RWPE1 (cell line): ENCODE measurements around the gene CAT.

Source experiments
- CTCF ChIA-PET: fragments of 350-600 bp; sonication (Branson Sonifier 250); formaldehyde crosslinking; extraction: SDS; loops from one replicate; lab custom pipeline; 2021; lab: Yijun Ruan, JAX
- POLR2A ChIA-PET: fragments of 400-600 bp; formaldehyde crosslinking; extraction: SDS; loops from one replicate; lab custom pipeline; 2020; ENCODE audit warnings: antibody characterized with exemption; ENCODE audit not compliant: low non-redundant PET; lab: Yijun Ruan, JAX
- DNase-seq: peaks from one replicate; pipeline ENCODE4 v3.0.0; 2012; ENCODE audit warnings: low spot score
- H3K27ac ChIP-seq: fragments of 450-650 bp; 2 replicates; pipeline ENCODE4 v1.5.1; 2017
- TF ChIP-seq, protein P1 (sequence below): fragments of 450-650 bp; conservative IDR thresholded peaks from 2 replicates; pipeline ENCODE4 v1.5.1; 2017; ENCODE audit warnings: low read depth, mild to moderate bottlenecking

CAT gene

GRCh38 chr11:34461215-34461614 lies 22.5 kb downstream of the CAT start:
- ChIA-PET CTCF (interaction anchor here (0.7 kb wide), 1 partner anchor 1474 kb away, joined by 4 read pairs; no protein-coding TSS in a partner anchor), POLR2A (no interaction called here)
- TF ChIP-seq, protein P1, sequence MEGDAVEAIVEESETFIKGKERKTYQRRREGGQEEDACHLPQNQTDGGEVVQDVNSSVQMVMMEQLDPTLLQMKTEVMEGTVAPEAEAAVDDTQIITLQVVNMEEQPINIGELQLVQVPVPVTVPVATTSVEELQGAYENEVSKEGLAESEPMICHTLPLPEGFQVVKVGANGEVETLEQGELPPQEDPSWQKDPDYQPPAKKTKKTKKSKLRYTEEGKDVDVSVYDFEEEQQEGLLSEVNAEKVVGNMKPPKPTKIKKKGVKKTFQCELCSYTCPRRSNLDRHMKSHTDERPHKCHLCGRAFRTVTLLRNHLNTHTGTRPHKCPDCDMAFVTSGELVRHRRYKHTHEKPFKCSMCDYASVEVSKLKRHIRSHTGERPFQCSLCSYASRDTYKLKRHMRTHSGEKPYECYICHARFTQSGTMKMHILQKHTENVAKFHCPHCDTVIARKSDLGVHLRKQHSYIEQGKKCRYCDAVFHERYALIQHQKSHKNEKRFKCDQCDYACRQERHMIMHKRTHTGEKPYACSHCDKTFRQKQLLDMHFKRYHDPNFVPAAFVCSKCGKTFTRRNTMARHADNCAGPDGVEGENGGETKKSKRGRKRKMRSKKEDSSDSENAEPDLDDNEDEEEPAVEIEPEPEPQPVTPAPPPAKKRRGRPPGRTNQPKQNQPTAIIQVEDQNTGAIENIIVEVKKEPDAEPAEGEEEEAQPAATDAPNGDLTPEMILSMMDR, result no peak
- no peak overlapping the region for H3K27ac ChIP-seq
- no peak for DNase-seq

DNA sequence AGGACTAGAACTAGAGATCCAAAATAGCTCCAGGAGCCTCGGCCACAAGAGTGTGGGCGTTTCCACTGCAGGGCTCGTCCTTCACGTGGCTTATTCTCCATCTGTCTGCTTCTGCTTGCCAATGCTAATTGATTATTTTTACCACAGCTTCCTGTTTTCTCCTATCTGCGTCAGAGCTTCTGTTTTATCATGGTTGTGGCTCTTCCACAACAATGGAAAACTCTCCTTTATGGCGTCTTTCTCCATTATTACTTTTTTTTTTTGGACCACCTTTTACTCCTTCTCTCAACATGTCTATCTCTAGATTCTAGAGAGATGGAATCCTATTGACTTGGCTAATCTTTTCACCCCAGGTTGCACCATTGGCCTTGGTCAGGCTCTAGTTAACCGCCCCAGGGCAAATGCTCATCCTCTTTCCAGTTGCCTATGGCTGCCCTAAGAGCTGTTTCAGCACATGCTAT lies 25.9 kb downstream of the CAT start:
- no peak for DNase-seq
- ChIA-PET CTCF (interaction anchor here (0.6 to 1.5 kb wide), 2 partner anchors 14 to 98 kb away, joined by 3 to 7 read pairs; no protein-coding TSS in a partner anchor), POLR2A (no interaction called here)
- TF ChIP-seq, protein P1, result no peak
- H3K27ac ChIP-seq, result no peak overlapping the region

DNA sequence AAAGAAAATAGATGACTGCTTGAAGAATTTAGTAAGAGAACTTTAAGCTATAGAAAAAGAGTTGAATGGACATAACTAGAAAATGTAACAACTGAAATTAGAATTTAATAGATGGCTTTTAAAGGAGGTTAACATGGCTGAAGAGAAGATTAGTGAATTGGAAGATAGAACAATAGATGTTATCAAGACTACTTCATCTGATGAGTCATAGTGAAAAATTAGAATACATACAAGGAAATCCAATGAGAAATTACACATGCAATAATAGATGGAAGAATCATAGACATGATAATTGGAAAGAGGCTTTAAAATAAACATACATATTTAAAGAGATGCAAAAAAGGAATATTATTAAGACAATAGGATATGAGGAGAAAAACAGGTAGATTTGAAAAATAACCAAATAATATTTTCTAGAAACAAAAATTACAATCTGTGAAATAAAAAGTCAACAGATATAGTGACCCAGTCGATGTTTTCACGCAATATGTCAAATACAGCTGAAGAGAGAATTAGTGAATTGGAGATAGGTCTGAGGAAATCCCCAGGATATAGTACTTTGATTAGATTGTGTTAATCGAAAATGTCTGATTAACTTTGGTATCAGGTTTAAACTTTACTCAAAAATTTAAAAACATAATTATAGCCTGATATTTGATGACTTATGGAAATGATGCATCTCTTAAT lies 28.2 kb downstream of the CAT start:
- TF ChIP-seq, protein P1, result no peak
- H3K27ac ChIP-seq, result no peak overlapping the region
- ChIA-PET POLR2A (no interaction called here), CTCF (interaction anchor here (0.6 to 1.5 kb wide), 7 partner anchors 8 to 302 kb away, joined by 3 to 7 read pairs (median 3); no protein-coding TSS in a partner anchor)
- no peak for DNase-seq

GRCh38 chr11:34468209-34468841 lies 29.6 kb downstream of the CAT start:
- TF ChIP-seq, protein P1, result peak; percentile 85
- ChIA-PET CTCF (interaction anchor here (0.6 to 1.7 kb wide), 16 partner anchors 10 to 1030 kb away, joined by 3 to 12 read pairs (median 4); no protein-coding TSS in a partner anchor), POLR2A (no interaction called here)
- H3K27ac ChIP-seq, result no peak overlapping the region
- DNase-seq, result peak; percentile 43

DNA sequence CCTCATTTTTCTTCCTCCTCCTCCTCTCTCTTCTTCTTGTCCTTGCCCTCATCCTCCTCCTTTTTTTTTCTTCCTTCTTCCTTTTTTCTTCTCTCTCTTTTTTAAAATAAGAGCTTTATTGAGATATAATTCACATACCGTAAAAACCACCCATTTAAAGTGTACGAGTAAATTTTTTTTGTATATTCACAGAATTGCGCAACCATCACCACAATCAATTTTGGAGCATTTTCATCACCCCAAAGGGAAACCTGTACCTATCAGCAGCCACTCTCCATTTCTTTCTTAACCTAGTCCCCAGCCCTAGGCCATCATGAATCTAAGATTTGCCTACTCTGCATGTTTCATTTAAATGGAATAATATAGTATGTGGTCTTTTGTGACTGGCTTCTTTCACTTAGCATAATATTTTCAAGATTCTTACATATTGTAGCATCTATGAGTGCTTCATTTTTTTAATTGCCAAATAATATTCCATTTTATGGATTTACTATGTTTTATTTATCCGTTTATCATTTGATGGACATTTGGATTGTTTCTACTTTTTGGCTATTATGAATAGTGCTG lies 35.0 kb downstream of the CAT start:
- POLR2A ChIA-PET, result no interaction called here
- no peak for DNase-seq
- CTCF ChIA-PET, result no interaction called here

DNA sequence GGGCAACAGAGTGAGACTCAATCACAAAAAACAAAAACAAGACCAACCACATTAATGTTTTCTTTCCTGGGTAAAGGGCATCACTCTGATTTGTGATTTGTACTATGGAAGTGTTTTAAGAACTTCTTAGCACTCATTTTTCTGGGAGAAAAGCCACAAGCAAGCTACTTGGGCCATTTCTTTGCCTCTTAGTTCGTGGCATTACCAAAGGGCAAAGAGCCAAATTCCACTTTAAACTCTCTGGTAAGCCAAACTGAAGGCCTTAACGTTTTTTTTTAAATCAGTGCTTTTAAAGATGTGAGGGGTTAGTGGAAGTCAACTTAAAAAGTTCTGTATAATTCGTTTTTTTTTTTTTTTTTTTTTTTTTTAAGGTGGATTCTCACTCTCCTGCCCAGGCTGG lies 36.9 kb downstream of the CAT start:
- ChIA-PET POLR2A (no interaction called here), CTCF (no interaction called here)
- DNase-seq, result no peak
- TF ChIP-seq, protein P1, result no peak
- H3K27ac ChIP-seq, result no peak overlapping the region

More for the DNA sequence above, 35.0 kb downstream of the CAT start:
- H3K27ac ChIP-seq, result no peak overlapping the region
- TF ChIP-seq, protein P1, result no peak
